ENCODE results near the gene AFF3.
"Not testable (repeated sequence)": the region's sequence is repeated elsewhere in the genome, so short reads cannot be mapped to it uniquely, and the experiment has no call there.

The AFF3 gene

GRCh38 chr2:100113990-100114433 is 28.4 kb downstream of the AFF3 start:
- H3K9ac ChIP-seq (ENCODE audit: low read length) = no peak overlapping the region
- no peaks in the 10 kb centered on the region for H3K9me3 ChIP-seq (ENCODE audit: control insufficient read depth, low read length)
- no peak overlapping the region for H3K4me3 ChIP-seq (ENCODE audit: low read length)
- peaks cover 5% of the 10 kb centered on the region for H3K27me3 ChIP-seq (ENCODE audit: control insufficient read depth, insufficient read depth, low read length)
- no peaks in the 10 kb centered on the region for H3K36me3 ChIP-seq (ENCODE audit: control insufficient read depth, insufficient read depth, low read length)
- H3K4me1 ChIP-seq (ENCODE audit: control insufficient read depth, insufficient read depth, low read length) = no peaks in the 10 kb centered on the region

- Histone ChIP-seq H3K27me3 (ENCODE audit: control insufficient read depth, insufficient read depth, low read length) (peaks cover 29% of the 10 kb centered on the region), H3K9me3 (ENCODE audit: control insufficient read depth, low read length) (no peaks in the 10 kb centered on the region), H3K4me3 (ENCODE audit: low read length) (no peak overlapping the region), H3K36me3 (ENCODE audit: control insufficient read depth, insufficient read depth, low read length) (no peaks in the 10 kb centered on the region), H3K9ac (ENCODE audit: low read length) (no peak overlapping the region), H3K4me1 (ENCODE audit: control insufficient read depth, insufficient read depth, low read length) (peaks cover 8% of the 10 kb centered on the region)
Measured at GRCh38 chr2:100110614-100111000, 31.8 kb downstream of the AFF3 start.

- Histone ChIP-seq H3K9ac (ENCODE audit: low read length) (no peak overlapping the region), H3K4me3 (ENCODE audit: low read length) (no peak overlapping the region), H3K27me3 (ENCODE audit: control insufficient read depth, insufficient read depth, low read length) (peaks cover 34% of the 10 kb centered on the region), H3K9me3 (ENCODE audit: control insufficient read depth, low read length) (no peaks in the 10 kb centered on the region), H3K4me1 (ENCODE audit: control insufficient read depth, insufficient read depth, low read length) (peaks cover 9% of the 10 kb centered on the region), H3K36me3 (ENCODE audit: control insufficient read depth, insufficient read depth, low read length) (no peaks in the 10 kb centered on the region)
Measured at GRCh38 chr2:100109986-100110613, 32.3 kb downstream of the AFF3 start.

- not testable (repeated sequence) for H3K4me3 ChIP-seq (ENCODE audit: low read length); H3K9me3 ChIP-seq (ENCODE audit: control insufficient read depth, low read length); H3K4me1 ChIP-seq (ENCODE audit: control insufficient read depth, insufficient read depth, low read length); H3K36me3 ChIP-seq (ENCODE audit: control insufficient read depth, insufficient read depth, low read length); H3K9ac ChIP-seq (ENCODE audit: low read length)
- peaks cover 35% of the 10 kb centered on the region for H3K27me3 ChIP-seq (ENCODE audit: control insufficient read depth, insufficient read depth, low read length)
Measured at GRCh38 chr2:100108648-100109020, 33.8 kb downstream of the AFF3 start.

GRCh38 chr2:100107906-100108647 is 34.3 kb downstream of the AFF3 start:
- H3K4me1 ChIP-seq (ENCODE audit: control insufficient read depth, insufficient read depth, low read length) = peaks cover 9% of the 10 kb centered on the region
- no peak overlapping the region for H3K4me3 ChIP-seq (ENCODE audit: low read length)
- H3K36me3 ChIP-seq (ENCODE audit: control insufficient read depth, insufficient read depth, low read length) = no peaks in the 10 kb centered on the region
- no peaks in the 10 kb centered on the region for H3K9me3 ChIP-seq (ENCODE audit: control insufficient read depth, low read length)
- H3K9ac ChIP-seq (ENCODE audit: low read length) = no peak overlapping the region
- H3K27me3 ChIP-seq (ENCODE audit: control insufficient read depth, insufficient read depth, low read length) = peaks cover 35% of the 10 kb centered on the region

GRCh38 chr2:100107440-100107839 is 35.0 kb downstream of the AFF3 start:
- H3K36me3 ChIP-seq (ENCODE audit: control insufficient read depth, insufficient read depth, low read length) = no peaks in the 10 kb centered on the region
- no peak overlapping the region for H3K9ac ChIP-seq (ENCODE audit: low read length)
- peaks cover 35% of the 10 kb centered on the region for H3K27me3 ChIP-seq (ENCODE audit: control insufficient read depth, insufficient read depth, low read length)
- no peak overlapping the region for H3K4me3 ChIP-seq (ENCODE audit: low read length)
- peaks cover 9% of the 10 kb centered on the region for H3K4me1 ChIP-seq (ENCODE audit: control insufficient read depth, insufficient read depth, low read length)
- no peaks in the 10 kb centered on the region for H3K9me3 ChIP-seq (ENCODE audit: control insufficient read depth, low read length)

- Histone ChIP-seq H3K9ac (ENCODE audit: low read length) (no peak overlapping the region), H3K36me3 (ENCODE audit: control insufficient read depth, insufficient read depth, low read length) (no peaks in the 10 kb centered on the region), H3K4me1 (ENCODE audit: control insufficient read depth, insufficient read depth, low read length) (peaks cover 9% of the 10 kb centered on the region), H3K9me3 (ENCODE audit: control insufficient read depth, low read length) (no peaks in the 10 kb centered on the region), H3K27me3 (ENCODE audit: control insufficient read depth, insufficient read depth, low read length) (peaks cover 35% of the 10 kb centered on the region), H3K4me3 (ENCODE audit: low read length) (no peak overlapping the region)
Measured at GRCh38 chr2:100106460-100106859, 35.9 kb downstream of the AFF3 start.

GRCh38 chr2:100105678-100106054 is 36.7 kb downstream of the AFF3 start:
- no peaks in the 10 kb centered on the region for H3K36me3 ChIP-seq (ENCODE audit: control insufficient read depth, insufficient read depth, low read length)
- H3K9ac ChIP-seq (ENCODE audit: low read length) = no peak overlapping the region
- peaks cover 35% of the 10 kb centered on the region for H3K27me3 ChIP-seq (ENCODE audit: control insufficient read depth, insufficient read depth, low read length)
- no peak overlapping the region for H3K4me3 ChIP-seq (ENCODE audit: low read length)
- peaks cover 9% of the 10 kb centered on the region for H3K4me1 ChIP-seq (ENCODE audit: control insufficient read depth, insufficient read depth, low read length)
- H3K9me3 ChIP-seq (ENCODE audit: control insufficient read depth, low read length) = no peaks in the 10 kb centered on the region

GRCh38 chr2:100104718-100105677 is 37.4 kb downstream of the AFF3 start:
- H3K9ac ChIP-seq (ENCODE audit: low read length) = peak overlapping the region; percentile 53
- peaks cover 9% of the 10 kb centered on the region for H3K4me1 ChIP-seq (ENCODE audit: control insufficient read depth, insufficient read depth, low read length)

GRCh38 chr2:100104265-100104664 is 38.1 kb downstream of the AFF3 start:
- H3K4me1 ChIP-seq (ENCODE audit: control insufficient read depth, insufficient read depth, low read length); H3K36me3 ChIP-seq (ENCODE audit: control insufficient read depth, insufficient read depth, low read length); H3K4me3 ChIP-seq (ENCODE audit: low read length); H3K9ac ChIP-seq (ENCODE audit: low read length); H3K9me3 ChIP-seq (ENCODE audit: control insufficient read depth, low read length): not testable (repeated sequence)
- peaks cover 30% of the 10 kb centered on the region for H3K27me3 ChIP-seq (ENCODE audit: control insufficient read depth, insufficient read depth, low read length)

More at GRCh38 chr2:100104718-100105677, 37.4 kb downstream of the AFF3 start:
- Histone ChIP-seq H3K4me3 (ENCODE audit: low read length) (no peak overlapping the region), H3K27me3 (ENCODE audit: control insufficient read depth, insufficient read depth, low read length) (peaks cover 30% of the 10 kb centered on the region), H3K9me3 (ENCODE audit: control insufficient read depth, low read length) (no peaks in the 10 kb centered on the region), H3K36me3 (ENCODE audit: control insufficient read depth, insufficient read depth, low read length) (no peaks in the 10 kb centered on the region)

- not testable (repeated sequence) for H3K9me3 ChIP-seq (ENCODE audit: control insufficient read depth, low read length); H3K9ac ChIP-seq (ENCODE audit: low read length); H3K36me3 ChIP-seq (ENCODE audit: control insufficient read depth, insufficient read depth, low read length); H3K4me1 ChIP-seq (ENCODE audit: control insufficient read depth, insufficient read depth, low read length); H3K4me3 ChIP-seq (ENCODE audit: low read length)
- H3K27me3 ChIP-seq (ENCODE audit: control insufficient read depth, insufficient read depth, low read length) = peaks cover 30% of the 10 kb centered on the region
Measured at GRCh38 chr2:100103527-100104252, 38.7 kb downstream of the AFF3 start.

Measured in mucosa of stomach (tissue), 1 donor.